HG02840 (cell line): ENCODE data around the gene STRA6.

Source experiments
- ATAC-seq: cut with Tn5 transposase; IDR thresholded peaks from one replicate; pipeline ENCODE4 v1.9.1; 2021; ENCODE audit warnings: mild to moderate bottlenecking, moderate library complexity, moderate number of reproducible peaks; ENCODE audit not compliant: unreplicated experiment, low FRiP score

The STRA6 gene

DNA sequence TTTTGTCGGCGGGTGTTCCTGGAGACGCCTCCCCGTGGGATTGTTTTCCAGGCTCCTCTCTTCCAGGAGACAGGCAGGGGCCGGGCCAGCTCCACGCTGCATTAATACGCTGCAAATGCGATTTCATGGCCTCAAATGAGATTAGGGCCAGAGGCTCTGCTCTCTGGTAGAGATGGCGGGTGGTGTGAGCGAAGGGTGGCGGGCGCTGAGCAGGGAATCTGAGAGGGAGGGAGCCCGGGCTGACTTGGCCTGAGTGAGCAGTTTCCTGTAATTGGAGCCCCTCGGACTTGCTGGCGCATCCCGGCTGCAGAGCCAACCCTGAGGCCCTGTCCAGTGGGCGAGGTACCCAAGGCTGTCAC is 26.1 kb upstream of the STRA6 start:
- no peak for ATAC-seq

DNA sequence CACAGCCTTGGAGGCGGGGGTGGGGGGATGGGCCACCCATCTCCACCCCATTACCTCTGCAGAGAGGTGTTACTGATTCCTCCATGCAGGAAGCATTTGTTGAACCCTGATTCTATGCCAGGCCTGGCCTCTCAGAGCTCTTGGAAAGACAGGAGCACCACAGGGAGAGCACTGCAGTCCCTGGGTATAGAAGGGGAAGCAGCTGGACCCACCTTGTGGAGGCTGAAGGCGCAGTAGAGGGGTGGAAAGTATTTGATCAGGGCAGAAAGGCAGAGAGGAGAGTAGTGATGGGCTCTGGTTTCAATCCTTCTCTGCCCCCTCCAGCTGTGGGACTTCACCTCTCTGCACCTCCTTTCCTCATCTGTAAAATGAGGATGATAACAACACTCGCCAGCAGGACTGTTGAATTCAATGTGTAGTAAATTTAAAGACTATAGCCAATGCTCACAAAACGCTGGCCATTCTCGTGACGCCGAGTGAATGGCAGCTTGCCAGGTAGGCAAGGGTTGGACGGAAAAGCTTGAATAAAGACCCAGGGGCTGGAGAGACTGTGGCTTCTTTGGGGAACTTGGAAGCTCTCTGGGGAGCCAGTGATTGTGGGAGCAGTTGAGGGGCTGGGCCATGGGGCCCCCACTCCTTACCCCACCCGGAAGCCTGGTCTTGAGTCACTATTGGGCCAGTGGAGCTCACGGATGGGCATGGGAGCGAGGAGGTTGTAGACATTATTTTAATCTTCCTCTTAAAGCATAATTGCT is 25.6 kb upstream of the STRA6 start:
- ATAC-seq = no peak

DNA sequence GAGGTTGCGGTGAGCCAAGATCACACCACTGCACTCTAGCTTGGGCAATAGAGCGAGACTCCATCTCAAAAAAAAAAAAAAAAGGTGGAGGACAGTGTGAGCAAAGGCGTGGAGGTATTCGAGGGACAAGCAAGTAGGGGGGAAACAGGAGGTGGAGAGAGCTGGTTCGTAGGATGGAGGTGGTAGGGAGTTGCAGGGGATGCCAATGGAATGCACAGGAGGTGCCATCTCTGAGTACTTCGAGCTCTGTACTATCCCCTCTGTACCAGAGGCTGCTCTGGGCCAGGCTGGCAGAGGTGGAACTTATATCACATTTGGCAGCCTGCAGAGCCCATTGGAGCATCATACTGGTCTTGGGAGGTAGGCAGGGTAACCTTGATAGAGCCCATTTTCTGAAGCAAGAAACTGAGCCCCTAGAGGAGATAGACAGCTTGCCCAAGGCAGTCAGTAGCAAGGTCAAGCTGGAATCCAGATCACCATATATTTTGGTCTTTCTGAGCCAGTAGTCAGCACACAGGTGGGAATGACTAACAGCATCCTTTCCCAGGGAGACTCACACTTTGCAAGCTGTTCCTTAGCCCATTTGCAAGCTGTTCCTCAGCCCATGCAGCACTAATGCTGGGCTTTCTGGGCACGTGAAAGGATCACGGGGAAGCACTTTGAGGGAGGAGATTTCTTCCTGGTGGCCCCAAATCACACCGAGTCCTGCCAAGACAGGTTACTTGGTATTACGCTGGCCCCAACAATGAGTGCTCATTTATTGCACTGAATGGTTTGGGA is 24.4 kb upstream of the STRA6 start:
- no peak for ATAC-seq

DNA sequence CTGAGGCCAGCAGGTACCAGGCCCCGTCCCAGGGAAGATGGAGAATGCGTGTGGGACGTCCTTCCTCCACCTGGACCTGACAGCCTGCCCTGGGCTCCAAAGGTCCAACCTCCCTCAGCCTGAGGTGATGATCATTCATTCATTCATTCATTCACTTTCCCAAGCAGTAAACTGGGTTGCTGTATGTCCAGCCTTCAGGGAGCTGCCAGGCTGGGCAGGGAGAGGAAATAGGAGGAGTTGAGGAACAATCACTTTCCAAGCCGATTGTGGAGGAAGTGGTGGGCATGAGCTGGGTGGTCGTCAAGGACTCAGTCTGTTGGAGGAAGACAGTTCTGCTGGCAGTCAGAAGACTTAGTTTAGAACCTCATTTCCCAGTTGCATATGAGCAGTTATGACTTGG is 23.3 kb upstream of the STRA6 start:
- ATAC-seq = no peak

DNA sequence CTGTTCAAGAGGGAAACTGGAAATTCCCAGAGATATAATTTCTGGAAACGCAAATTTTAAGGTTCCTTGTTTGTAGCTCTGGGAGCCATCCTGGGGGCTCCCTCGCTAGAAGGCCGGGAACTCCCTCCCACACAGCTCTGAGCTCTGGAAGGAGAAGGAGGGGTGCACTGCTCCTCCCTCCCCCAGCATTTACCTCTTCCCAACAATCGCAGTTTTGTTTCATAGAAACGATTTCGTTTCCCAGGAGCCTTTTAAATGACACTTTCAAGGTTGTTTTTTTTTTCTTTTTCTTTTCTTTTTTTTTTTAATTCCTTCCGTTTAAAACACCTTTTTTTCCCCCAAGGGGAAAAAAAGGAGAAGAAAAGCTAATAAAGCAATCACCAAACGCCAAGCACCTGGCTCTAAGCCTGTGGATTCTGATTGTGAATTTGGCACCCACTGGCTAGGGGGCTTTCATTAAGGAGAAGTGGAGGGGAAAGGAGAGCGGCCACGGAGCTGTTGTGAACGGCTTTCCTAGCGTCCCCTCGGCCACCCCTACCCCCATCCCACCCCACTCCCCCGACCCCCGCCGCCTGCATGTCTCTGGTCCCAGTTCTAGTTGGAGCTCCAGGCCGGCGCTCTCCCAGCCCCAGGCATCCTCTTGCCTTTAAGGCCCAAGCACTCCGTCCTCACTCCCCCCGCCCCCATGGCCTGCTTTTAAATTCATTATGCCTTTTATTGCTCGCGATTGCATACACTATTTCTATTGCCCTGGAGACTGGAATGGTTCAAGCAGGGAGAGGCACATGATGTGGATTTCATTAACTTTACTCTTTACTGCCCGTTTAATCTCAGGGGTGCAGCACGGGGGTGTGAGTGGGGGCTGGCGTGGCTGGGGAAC is 19.9 kb upstream of the STRA6 start:
- ATAC-seq = no peak

DNA sequence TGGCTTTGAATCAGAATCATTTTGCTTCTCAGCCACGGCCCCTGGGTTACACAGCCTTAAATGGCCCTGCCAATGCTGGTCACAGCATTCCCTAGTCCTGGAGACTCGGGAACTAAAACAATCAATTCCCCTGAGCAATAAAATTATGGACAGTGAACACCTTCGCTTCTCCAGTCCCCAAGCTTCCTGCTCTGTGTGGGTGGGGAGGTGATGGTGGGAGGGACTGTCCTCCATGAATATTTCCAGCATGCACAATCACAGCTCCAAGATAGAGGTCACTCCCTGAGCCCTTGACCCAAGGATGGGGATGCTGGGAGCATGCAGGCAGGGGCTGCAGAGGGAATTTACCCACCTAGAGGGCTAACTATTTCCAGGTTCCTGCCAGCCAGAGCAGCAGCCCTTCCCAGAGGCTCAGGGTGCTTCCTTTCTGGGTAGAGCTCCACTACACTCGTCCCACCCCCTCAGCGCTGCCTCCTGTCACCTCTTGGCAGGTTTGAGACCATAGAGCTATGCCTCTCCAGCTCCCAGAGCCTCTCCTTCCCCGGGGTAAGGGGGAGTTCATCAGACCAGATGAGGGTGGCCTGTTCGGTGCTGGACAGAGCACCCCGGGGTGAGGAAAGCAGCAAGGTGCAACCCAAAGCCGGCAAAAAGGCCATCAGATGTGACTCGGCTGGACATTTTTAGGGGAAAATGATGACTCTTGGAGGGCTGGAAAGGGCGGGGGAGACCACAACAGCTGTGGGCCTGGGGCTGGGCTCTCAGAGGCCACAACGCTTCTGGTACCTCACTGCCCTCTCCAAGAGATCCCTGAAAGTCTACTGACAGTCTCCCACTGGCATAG is 19.0 kb upstream of the STRA6 start:
- no peak for ATAC-seq

DNA sequence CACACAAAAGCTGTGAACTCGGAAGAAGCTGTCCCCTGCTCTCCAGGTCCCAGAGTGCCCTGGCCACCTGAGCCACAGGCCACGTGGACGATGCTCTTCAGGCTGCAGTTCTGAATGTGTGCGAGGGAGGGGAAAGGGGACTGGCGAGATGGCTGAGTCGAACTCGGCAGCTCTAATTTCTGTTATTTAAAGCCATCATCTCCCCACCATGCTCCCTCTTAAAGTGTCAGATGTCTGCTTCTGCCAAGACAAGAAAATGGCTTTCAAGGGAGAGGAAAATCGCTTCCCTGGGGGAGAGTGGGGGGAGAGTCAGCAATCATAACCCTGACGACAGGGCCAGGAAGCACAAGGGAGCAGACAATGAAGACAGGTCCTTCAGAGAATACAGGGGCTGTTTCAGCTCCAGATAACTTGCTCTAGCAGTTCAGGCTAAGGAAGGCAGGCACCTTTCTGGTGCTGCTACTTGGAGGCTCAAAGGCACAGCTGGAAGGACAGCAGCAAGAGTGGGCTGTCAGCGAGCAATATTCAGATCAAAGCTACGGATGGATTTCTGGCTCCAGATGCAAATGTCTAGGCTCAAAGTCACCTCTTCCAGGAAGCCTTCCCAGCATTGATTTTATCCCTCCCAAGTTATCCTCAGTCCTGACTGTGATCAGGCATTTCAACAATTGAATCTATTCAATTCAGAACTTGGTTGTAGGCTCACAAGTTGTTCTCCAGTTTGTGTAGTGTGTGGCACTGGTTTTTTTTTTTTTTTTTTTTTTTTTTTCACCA is 18.1 kb upstream of the STRA6 start:
- ATAC-seq = no peak

DNA sequence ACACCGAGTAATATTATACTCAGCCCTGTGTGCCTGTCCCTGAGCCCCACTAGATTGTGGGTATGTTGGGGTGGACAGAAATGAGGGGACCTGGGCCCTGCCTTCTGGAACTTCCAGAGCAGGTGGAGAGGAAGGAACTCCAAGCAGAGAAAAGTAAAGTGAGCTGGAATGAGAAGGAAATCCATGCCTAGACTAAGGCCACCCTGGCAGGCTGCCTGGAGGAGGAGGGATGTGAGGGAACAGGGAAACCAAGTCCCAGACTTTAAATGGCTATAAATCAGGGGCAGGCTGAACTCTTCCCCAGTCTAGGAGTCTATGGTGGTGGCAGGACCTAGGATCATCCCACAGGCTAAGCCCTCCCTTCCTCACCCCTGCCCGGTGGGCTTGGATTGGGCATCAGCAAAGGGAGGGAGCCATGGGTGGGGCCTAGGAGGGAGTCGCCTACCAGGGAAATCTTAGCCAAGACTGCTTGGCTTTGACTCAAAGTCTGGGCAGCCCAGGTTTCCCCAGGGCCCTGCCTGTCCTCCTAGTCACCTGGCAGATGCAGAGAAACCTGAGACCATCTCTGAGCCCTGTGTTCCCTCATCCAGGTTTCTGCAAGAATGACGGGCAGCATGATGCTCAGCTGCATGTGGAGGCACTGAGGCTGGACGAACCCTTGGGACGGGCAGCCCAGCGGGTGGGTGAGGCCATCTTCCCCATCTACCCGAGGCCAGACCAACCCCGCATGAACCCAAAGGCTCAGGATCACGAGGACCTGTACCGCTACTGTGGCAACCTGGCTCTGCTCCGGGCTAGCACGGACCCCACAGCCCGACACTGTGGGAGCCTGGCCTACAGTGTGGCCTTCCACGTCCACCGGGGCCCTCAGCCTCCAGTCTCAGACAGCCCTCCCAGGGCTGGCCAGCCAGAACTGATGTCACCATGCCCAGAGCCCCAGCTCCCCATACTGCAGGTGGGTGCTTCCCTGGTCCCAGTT is 15.6 kb upstream of the STRA6 start:
- ATAC-seq = no peak

DNA sequence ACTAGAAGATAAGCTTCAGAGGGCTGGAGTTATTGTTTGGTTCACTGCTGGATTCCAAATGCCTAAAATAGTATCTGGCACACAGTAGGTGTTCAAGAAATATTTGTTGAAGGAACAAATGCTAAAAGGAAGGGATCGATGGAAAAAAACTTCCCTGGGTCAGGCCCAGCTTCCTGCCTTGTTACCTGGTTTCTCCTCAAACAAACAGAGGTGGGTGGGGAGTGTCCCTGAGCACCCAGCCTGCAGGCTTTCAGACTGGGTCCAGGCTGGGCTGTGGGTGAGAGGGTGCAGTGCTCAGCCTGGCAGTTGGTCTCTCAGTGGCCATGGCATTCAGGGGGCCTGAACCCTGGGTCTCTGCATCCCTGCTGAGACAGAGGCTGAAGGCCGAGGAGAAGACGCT is 14.4 kb upstream of the STRA6 start:
- no peak for ATAC-seq

DNA sequence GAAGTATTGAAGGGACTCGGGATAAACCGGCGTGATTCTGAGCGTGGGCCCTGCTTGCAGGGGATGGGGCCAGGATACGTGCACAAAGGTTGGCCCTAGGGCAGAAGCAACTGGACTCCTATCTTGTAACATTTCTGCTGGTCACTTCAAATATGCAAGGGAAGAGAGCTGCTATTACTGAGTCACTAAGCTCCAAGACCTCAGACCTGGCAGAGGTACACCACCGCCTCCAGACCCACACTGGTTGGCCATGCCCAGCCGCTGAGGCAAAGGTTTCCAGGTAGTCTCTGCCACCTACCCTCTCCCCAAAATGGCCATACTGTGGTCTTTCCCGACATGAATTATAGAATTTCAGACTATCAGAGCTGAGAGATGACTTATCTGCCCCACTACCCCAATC is 13.4 kb upstream of the STRA6 start:
- ATAC-seq = no peak

DNA sequence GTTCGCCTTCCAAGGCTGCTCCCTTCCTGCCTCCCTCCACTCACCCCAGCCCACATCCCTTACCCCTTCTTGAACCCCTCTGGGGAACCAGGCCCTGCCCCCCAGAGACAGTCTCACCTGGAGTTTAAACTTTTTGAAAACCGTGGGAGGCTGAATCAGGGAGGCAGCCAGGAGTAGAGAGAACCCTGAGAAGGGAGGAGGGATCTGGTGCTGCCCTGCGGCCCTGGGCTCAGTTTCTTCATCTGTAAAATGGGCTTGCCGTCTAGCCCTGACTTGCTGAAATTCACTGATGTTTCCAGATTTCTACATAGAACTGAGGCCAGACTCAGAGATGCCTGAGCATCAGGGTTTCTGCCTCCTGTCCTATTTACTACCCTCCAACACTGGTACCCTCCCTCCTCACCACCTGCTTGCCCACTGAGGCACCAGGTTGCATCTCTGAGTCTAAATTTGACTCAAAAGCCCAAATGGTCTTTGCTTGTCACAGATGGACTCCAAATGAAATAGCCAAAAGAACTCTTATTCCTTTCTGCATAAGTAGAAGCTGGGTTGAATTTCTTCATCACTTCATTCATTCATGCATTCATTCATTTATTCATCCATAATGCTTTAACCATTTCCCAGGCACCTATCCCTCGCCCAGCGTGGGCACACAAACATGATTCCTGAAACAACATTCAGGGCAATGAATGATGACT is 11.9 kb upstream of the STRA6 start:
- no peak for ATAC-seq

DNA sequence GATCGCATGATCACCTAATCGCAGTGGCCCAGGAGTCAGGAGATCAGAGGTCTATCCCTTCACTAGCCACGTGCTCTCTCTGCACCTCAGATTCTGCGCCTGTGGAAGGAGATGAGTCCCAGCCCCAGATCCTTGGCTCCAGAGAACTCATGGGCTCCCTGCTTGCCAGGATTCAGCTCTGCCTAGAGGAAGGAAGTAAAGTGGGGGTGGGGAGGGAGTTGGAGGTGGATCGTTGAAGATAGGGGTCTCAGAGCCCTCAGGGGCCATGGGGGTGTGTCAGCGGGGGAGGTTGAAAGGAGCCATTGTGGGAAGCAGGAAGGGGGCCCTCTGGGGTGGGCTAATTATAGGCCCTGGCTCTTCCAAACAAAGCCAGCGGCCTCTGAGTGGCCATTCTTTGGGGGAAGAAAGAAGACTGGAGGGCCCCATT is 11.3 kb upstream of the STRA6 start:
- ATAC-seq = no peak

DNA sequence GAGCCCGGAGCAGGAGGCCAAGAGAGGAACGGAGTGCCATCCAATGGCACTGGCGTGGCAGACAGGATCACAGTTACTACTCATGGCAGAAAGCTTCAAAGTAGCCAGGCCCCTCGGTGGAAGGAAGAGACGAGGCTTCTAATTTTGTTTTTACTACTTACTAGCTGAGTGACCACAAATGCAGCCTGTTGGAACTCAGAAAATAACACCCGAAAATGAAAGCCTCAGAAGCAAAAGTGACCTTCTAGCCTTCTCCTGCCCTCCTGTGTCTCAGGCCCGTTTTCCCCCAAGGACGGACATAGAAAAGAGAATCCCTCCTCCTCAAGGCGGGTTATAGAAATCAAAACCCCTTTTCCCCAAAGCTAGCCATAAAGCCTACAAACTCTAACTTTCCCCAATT is 9.9 kb upstream of the STRA6 start:
- no peak for ATAC-seq

DNA sequence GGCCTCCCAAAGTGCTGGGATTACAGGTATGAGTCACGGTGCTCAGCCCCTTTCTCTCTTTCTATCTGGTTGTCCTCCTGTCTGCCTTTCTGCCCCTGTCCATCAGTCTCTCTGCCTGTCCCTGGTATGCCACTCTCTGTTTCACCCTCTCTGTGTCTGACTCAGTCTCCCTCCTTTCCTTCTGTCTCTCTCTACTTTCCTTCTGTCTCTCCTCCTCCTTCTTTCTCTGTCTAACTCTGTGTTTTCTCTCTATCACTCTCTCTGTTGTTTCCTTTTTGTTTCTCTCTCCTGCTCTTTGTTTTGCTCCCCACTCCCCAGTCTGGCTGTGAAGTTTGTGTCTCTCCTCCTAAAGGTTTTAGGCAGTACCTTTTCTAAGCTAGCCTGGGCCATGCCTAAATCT is 9.1 kb upstream of the STRA6 start:
- no peak for ATAC-seq

DNA sequence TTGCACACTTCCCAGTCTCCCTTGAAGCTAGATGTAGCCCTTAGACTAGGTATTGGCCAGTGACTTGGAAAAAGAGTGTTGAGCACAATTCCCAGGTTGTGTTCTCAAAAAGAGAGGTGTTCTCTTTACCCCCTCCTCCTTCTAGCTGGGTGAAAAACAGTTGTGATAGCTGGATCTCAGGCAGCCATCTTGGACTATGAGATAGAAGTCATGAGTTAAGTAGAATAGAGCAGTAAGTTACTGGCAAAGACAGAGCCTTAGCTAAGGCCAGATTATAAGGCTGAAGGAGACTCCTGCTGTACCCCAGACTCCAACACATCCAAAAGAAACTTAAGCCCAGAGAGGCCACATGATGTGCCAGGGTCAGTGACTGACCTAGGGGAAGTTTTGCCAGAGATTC is 8.1 kb upstream of the STRA6 start:
- no peak for ATAC-seq

DNA sequence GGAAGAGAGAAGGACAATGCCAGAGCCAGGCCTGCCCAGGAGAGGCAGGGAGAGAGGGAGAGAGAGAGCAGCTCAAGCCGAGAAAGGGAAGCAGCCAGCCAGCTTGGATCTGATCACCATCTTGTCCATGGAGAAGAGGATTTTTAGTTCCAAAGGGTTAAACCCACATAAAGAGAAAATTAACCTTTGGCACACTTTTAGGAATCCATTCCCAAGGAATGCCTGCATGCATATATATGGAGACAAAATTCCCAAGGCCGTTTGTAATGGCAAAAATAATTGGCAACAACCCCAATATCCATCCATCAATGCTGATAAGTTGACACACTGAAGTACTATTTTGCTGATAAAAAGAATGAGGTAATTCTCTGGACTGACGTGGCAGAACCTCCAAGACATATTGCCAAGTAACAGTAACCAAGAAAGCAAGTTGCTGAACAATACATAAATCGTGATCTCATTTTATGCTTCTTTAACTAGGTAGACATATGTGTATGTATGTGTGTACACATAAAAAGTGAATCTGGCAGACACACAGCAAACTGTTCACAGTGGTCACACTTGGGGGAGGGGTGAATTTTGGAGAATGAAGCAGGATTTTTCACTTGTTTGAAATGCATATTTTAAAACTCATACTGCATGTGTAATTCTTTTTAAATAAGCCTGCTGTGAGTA is 7.5 kb upstream of the STRA6 start:
- no peak for ATAC-seq

DNA sequence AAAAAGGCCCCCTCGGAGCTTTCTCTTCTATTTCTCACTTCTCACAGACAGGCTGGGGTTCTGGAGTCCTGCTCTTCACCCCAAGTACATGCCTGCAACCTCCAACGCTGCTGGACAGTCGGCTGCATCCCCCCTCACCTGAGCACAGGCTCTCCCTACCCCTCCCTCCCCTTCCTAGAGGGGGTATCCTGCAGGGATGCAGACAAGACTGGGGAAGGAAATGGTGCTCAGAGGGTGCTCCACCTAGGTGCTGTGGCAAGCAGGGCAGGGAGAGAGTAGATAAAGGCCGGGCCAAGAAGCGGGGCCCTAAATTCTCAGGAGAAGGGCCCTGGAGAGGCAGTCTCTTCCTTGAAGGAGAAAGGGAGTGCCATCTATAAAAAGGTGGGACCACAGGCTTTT is 7.0 kb upstream of the STRA6 start:
- ATAC-seq = no peak
